Measurements from ENCODE around the gene GALNT18. TPM values are rescaled to one million over a fixed set of nuclear protein-coding genes. Genes with fewer than 3 reads are reported as not detected.

The GALNT18 gene
- total and polyA plus RNA-seq, 2 experiments from 2014 or later = 4.3 to 10.8 TPM

DNA sequence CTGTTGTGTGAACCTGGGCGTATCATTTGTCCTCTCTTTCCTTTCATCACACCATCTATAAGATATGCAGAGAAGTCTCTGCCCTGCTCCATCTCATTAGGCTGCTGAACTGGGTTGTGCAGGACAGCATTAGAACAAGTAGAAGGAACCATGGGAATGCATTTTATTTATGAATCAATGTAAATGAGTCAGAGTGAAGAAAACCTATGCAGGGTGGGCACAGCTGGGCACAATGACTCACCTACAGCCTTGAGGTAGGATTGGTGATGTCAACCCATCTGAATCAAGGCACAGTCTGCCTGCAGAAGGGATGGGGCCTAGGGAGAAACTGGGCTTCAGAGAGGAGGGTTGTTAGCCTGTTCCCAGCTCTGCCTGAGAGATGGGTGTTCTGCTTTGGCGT is 392.2 kb downstream of the GALNT18 start:
- Histone ChIP-seq H3K27ac (ENCODE audit: low read depth) (no peak overlapping the region), H2AFZ (no peak overlapping the region), H3K27me3 (ENCODE audit: insufficient read depth) (no peaks in the 10 kb centered on the region), H3K4me2 (no peak overlapping the region), H3K9me2 (ENCODE audit: insufficient read depth) (no peaks in the 10 kb centered on the region; the same call in 1 of the 2 replicates), H3F3A (replicated peaks; ENCODE audit: low read depth) (no peaks in the 10 kb centered on the region), H3K79me2 (replicated peaks; ENCODE audit: insufficient read depth) (no peaks in the 10 kb centered on the region), H3K4me3 (no peak overlapping the region), H3K36me3 (ENCODE audit: insufficient read depth) (no peaks in the 10 kb centered on the region), H3K4me1 (ENCODE audit: insufficient read depth) (no peaks in the 10 kb centered on the region), H4K20me1 (replicated peaks; ENCODE audit: insufficient read depth) (no peaks in the 10 kb centered on the region)
- no peak for TF ChIP-seq EZH2phosphoT487 (IDR thresholded peaks at IDR 0.05; ENCODE audit: unreplicated experiment)
- H3K4me3 Mint-ChIP-seq = no peak overlapping the region
- H3K27ac Mint-ChIP-seq = no peak overlapping the region
- peaks cover 2% of the 10 kb centered on the region; the same call in 1 of the 3 replicates for H3K4me1 Mint-ChIP-seq
- ATAC-seq = no peak
- no peak for DNase-seq (ENCODE audit: low spot score)
- H3K9me3 Mint-ChIP-seq = peaks cover 4% of the 10 kb centered on the region; the same call in 1 of the 3 replicates
- H3K36me3 Mint-ChIP-seq (ENCODE audit: low read depth) = no peaks in the 10 kb centered on the region
- H3K27me3 Mint-ChIP-seq (ENCODE audit: insufficient read depth, low read depth, poor library complexity) = peaks cover 8% of the 10 kb centered on the region

DNA sequence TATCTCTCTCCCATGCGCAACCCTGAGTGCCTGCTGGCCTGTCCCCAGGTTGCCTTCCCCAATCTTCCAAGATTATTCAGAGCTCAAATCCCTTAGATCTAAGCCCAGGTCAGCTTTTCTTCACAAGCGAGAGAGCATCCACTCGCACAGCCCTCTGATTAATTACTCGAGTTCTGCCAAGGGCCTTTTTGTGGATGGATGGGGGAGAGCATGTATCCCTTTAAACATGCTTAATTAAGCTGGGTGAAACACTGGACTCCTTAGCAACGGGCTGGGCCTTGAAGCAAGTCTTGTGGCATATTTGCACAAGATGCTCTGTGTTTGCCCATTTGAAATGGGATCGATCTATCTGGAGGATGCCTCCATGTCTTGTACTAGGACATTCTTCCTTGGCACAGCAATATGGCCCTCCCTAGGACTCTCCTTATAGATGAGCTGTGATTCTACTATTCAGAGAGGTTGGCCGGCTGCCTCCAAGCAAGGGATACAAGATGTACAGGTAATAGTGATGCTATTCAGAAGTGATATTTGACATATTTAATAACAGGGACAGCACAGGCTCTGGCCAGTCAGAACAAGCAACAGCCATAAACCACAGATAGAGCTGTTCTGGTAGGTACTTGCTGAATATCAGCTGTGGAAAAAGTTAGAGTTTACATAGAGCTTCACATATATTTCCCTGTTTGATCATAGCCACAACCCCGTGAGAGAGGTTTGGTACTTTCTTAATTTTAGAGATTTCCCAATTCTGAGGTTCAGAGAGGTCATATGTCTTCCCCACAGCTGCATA is 394.3 kb downstream of the GALNT18 start:
- H3K79me2 ChIP-seq (replicated peaks; ENCODE audit: insufficient read depth) = no peaks in the 10 kb centered on the region
- no peaks in the 10 kb centered on the region; the same call in 1 of the 2 replicates for H3K9me2 ChIP-seq (ENCODE audit: insufficient read depth)
- Mint-ChIP-seq H3K36me3 (ENCODE audit: low read depth) (no peaks in the 10 kb centered on the region), H3K9me3 (peaks cover 4% of the 10 kb centered on the region; the same call in 1 of the 3 replicates), H3K27ac (no peak overlapping the region), H3K4me1 (peaks cover 2% of the 10 kb centered on the region; the same call in 1 of the 3 replicates), H3K27me3 (ENCODE audit: insufficient read depth, low read depth, poor library complexity) (peaks cover 8% of the 10 kb centered on the region), H3K4me3 (no peak overlapping the region)
- H2AFZ ChIP-seq = no peak overlapping the region
- H3F3A ChIP-seq (replicated peaks; ENCODE audit: low read depth) = no peaks in the 10 kb centered on the region
- no peak overlapping the region for H3K27ac ChIP-seq (ENCODE audit: low read depth)
- no peaks in the 10 kb centered on the region for H3K27me3 ChIP-seq (ENCODE audit: insufficient read depth)
- DNase-seq (ENCODE audit: low spot score) (no peak), ATAC-seq (no peak)
- no peak overlapping the region for H3K4me3 ChIP-seq
- TF ChIP-seq, protein P1, sequence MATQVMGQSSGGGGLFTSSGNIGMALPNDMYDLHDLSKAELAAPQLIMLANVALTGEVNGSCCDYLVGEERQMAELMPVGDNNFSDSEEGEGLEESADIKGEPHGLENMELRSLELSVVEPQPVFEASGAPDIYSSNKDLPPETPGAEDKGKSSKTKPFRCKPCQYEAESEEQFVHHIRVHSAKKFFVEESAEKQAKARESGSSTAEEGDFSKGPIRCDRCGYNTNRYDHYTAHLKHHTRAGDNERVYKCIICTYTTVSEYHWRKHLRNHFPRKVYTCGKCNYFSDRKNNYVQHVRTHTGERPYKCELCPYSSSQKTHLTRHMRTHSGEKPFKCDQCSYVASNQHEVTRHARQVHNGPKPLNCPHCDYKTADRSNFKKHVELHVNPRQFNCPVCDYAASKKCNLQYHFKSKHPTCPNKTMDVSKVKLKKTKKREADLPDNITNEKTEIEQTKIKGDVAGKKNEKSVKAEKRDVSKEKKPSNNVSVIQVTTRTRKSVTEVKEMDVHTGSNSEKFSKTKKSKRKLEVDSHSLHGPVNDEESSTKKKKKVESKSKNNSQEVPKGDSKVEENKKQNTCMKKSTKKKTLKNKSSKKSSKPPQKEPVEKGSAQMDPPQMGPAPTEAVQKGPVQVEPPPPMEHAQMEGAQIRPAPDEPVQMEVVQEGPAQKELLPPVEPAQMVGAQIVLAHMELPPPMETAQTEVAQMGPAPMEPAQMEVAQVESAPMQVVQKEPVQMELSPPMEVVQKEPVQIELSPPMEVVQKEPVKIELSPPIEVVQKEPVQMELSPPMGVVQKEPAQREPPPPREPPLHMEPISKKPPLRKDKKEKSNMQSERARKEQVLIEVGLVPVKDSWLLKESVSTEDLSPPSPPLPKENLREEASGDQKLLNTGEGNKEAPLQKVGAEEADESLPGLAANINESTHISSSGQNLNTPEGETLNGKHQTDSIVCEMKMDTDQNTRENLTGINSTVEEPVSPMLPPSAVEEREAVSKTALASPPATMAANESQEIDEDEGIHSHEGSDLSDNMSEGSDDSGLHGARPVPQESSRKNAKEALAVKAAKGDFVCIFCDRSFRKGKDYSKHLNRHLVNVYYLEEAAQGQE (IDR thresholded peaks at IDR 0.05; ENCODE audit: unreplicated experiment) = no peak
- TF ChIP-seq POLR2AphosphoS5 (IDR thresholded peaks at IDR 0.05; ENCODE audit: low read depth) (no peak), STAT1 (IDR thresholded peaks at IDR 0.05; ENCODE audit: unreplicated experiment) (no peak), JUNB (IDR thresholded peaks at IDR 0.05; ENCODE audit: unreplicated experiment) (no peak), NANOG (IDR thresholded peaks at IDR 0.05; ENCODE audit: borderline replicate concordance) (no peak)
- no peaks in the 10 kb centered on the region for H3K4me1 ChIP-seq (ENCODE audit: insufficient read depth)
- H3K4me2 ChIP-seq = no peak overlapping the region
- no peaks in the 10 kb centered on the region for H3K36me3 ChIP-seq (ENCODE audit: insufficient read depth)
- H4K20me1 ChIP-seq (replicated peaks; ENCODE audit: insufficient read depth) = no peaks in the 10 kb centered on the region

Small RNAs within 50 kb of the gene (microRNA-seq; reads per million reads assigned to microRNA genes)
- not detected for gene MIR4299

Small RNAs within 50 kb of the gene (small RNA-seq; reads per million reads assigned to genes)
- not detected for gene MIR4299 (ENCODE audit: low replicate concordance)

Other genes starting within 250 kb of the GALNT18 start
- 32.1 and 36.7 TPM in 2 replicates for gene USP47, start 220.0 kb upstream of the GALNT18 start, total RNA-seq (2014; rRNA removed; shearing (Covaris generic))
- gene USP47, start 220.0 kb upstream of the GALNT18 start, polyA plus RNA-seq (2016; fragmentation: Nextera tagmentation; extraction: Ambion mirVana) = 15.5 and 16.3 TPM in 2 replicates